Gastroesophageal sphincter (tissue), 4 donors: Measurements from ENCODE around the gene CSRP1. TPM values are rescaled to one million over a fixed set of nuclear protein-coding genes. Genes with fewer than 3 reads are reported as not detected.
"Not testable (repeated sequence)": the region's sequence is repeated elsewhere in the genome, so short reads cannot be mapped to it uniquely, and the experiment has no call there.

ENCODE experiments used
- ATAC-seq: fragments of 150-250 bp; one replicate; pipeline ENCODE4 v1.9.1; 2016; ENCODE audit warnings: mild to moderate bottlenecking, moderate library complexity
- H3K27ac ChIP-seq, 4 donors: fragments of 200-600 bp; sonication (generic) in 3 of 4; 1 replicate in 3 of 4; 2 replicates in 1 of 4; pipeline ENCODE4 v1.5.1; 2016 to 2019
- H3K27me3 ChIP-seq: fragments of 200-600 bp; sonication (generic); one replicate; pipeline ENCODE4 v1.5.1; 2019
- H3K36me3 ChIP-seq, 2 donors: fragments of 200-600 bp; sonication (generic); one replicate each; pipeline ENCODE4 v1.5.1; 2019; ENCODE audit warnings: control low read depth in 1 of 2
- H3K4me1 ChIP-seq, 3 donors: fragments of 200-600 bp; sonication (generic); 1 replicate in 2 of 3; 2 replicates in 1 of 3; pipeline ENCODE4 v1.5.1; 2016 to 2019; ENCODE audit warnings: control low read depth in 2 of 3
- H3K4me3 ChIP-seq, 2 donors: fragments of 200-600 bp; sonication (generic); one replicate each; pipeline ENCODE4 v1.5.1; 2019; ENCODE audit warnings: mild to moderate bottlenecking in 1 of 2, moderate library complexity in 1 of 2
- H3K9me3 ChIP-seq, 3 donors: fragments of 200-600 bp; sonication (generic); one replicate each; pipeline ENCODE4 v1.5.1; 2017 to 2019; ENCODE audit warnings: control low read depth in 2 of 3
- EP300 ChIP-seq: sonication (generic); formaldehyde crosslinking; IDR thresholded peaks from one replicate; pipeline ENCODE4 v1.6.1; 2017; ENCODE audit warnings: antibody characterized with exemption, mild to moderate bottlenecking
- POLR2A ChIP-seq, 2 donors: fragments of 450-650 bp; IDR thresholded peaks; one replicate each; pipeline ENCODE4 v1.6.1; 2017; ENCODE audit warnings: antibody characterized with exemption in 2 of 2, mild to moderate bottlenecking in 2 of 2, moderate library complexity in 1 of 2
- POLR2AphosphoS5 ChIP-seq: sonication (generic); formaldehyde crosslinking; IDR thresholded peaks from one replicate; pipeline ENCODE4 v1.6.1; 2017; ENCODE audit warnings: antibody characterized with exemption
- WGBS, 2 donors: methylation state at CpG; one replicate each; pipeline ENCODE4 v1.1.5; 2018; ENCODE audit warnings: low coverage in 1 of 2; 5-methylcytosine and 5-hydroxymethylcytosine counted together
- total RNA-seq, 4 donors: library from RNA; depleted of rRNA; stranded (reverse); fragments of >200 nt; gene quantifications; one replicate each; pipeline ENCODE4 v1.1.0, GENCODE V29; 2016
- TF ChIP-seq, protein P1 (sequence below), 4 experiments: fragments of 200-600 bp in 2 of 4; fragments of 450-650 bp in 2 of 4; sonication (generic) in 1 of 4; IDR thresholded peaks; one replicate each; pipeline ENCODE4 v1.5.1; 2017 to 2019; ENCODE audit warnings: antibody characterized with exemption in 4 of 4, mild to moderate bottlenecking in 2 of 4, moderate library complexity in 2 of 4

Gene CSRP1
- total RNA-seq, 4 donors from 2014 or later: 4,484 to 9,179 (median 5,319) TPM

DNA sequence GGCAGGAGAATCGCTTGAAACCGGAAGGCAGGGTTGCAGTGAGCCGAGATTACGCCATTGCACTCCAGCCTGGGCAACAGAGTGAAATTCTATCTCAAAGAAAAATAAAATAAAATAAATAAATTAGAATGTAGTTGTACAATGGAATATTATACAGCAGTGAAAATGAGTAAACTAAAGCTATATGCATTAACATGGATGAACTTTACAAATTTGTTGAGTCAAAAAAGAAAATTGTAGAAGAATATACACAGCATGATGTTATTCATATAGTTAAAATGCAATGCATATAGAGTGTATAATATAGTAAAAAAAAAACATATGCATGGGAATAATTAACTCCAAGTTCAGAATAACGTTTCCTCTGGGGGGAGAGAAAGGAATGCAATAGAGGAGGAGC lies 21.0 kb upstream of the CSRP1 start:
- no peak for ATAC-seq
- peaks cover 0 to 24% (median 8%) of the 10 kb centered on the region in 3 donors for H3K4me1 ChIP-seq
- TF ChIP-seq, protein P1, sequence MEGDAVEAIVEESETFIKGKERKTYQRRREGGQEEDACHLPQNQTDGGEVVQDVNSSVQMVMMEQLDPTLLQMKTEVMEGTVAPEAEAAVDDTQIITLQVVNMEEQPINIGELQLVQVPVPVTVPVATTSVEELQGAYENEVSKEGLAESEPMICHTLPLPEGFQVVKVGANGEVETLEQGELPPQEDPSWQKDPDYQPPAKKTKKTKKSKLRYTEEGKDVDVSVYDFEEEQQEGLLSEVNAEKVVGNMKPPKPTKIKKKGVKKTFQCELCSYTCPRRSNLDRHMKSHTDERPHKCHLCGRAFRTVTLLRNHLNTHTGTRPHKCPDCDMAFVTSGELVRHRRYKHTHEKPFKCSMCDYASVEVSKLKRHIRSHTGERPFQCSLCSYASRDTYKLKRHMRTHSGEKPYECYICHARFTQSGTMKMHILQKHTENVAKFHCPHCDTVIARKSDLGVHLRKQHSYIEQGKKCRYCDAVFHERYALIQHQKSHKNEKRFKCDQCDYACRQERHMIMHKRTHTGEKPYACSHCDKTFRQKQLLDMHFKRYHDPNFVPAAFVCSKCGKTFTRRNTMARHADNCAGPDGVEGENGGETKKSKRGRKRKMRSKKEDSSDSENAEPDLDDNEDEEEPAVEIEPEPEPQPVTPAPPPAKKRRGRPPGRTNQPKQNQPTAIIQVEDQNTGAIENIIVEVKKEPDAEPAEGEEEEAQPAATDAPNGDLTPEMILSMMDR (IDR thresholded peaks at IDR 0.05): no peak
- TF ChIP-seq POLR2AphosphoS5 (no peak), POLR2A (IDR thresholded peaks at IDR 0.05) (no peak), EP300 (no peak)
- WGBS, 2 donors: 66 to 91% methylated on average over 2 to 5 of the region's 5 CpGs
- H3K27me3 ChIP-seq: no peaks in the 10 kb centered on the region
- no peak overlapping the region for H3K27ac ChIP-seq
- H3K36me3 ChIP-seq: no peaks in the 10 kb centered on the region
- no peak overlapping the region for H3K4me3 ChIP-seq
- H3K9me3 ChIP-seq: no peaks in the 10 kb centered on the region

DNA sequence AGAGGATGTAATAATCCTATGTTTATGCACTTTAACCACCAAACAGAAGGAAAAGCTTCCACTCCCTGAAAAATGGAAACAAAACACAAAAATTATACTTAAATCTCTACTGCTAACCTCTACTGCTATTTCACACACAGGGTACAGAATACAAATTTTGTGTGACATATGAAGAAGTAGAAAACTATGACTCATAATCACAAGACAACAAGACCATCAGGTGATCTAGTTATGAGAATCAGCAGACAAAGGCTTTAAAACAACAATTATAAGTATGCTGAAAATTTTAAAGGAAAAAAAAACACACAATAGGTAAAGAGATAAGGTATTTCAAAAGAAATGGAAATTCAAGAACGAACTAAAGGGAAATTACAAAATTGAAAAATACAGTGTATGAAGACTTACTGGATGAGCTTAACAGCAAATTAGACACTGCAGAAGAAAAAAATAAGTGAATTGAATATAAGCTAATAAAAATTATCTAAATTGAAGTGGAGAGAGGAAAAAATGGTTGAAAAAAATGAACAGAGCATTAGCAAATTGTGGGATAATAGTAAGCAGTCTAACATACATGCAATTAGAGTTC lies 18.4 kb upstream of the CSRP1 start:
- Histone ChIP-seq H3K9me3 (no peaks in the 10 kb centered on the region), H3K27ac (no peak overlapping the region)
- WGBS, 2 donors: 95 to 100% methylated on average over 1 of the region's 1 CpG

GRCh38 chr1:201520046-201520575 lies 13.2 kb upstream of the CSRP1 start:
- not testable (repeated sequence) for ATAC-seq, H3K36me3 ChIP-seq, H3K27ac ChIP-seq, H3K27me3 ChIP-seq, H3K4me3 ChIP-seq, H3K4me1 ChIP-seq, H3K9me3 ChIP-seq
- WGBS, 2 donors: 68 to 74% methylated on average over 4 to 6 of the region's 14 CpGs

More for the DNA sequence above, 18.4 kb upstream of the CSRP1 start:
- Histone ChIP-seq H3K27me3 (no peaks in the 10 kb centered on the region), H3K4me1 (peaks cover 0 to 2% (median 0%) of the 10 kb centered on the region in 3 donors), H3K4me3 (no peak overlapping the region), H3K36me3 (no peaks in the 10 kb centered on the region)
- TF ChIP-seq, protein P1 (IDR thresholded peaks at IDR 0.05): no peak
- no peak for ATAC-seq

GRCh38 chr1:201518071-201518470 lies 11.1 kb upstream of the CSRP1 start:
- H3K27me3 ChIP-seq: no peaks in the 10 kb centered on the region
- peaks cover 0 to 5% of the 10 kb centered on the region in 2 donors for H3K36me3 ChIP-seq
- peaks cover 0 to 7% (median 0%) of the 10 kb centered on the region in 3 donors for H3K4me1 ChIP-seq
- no peak for ATAC-seq
- H3K27ac ChIP-seq: no peak overlapping the region
- H3K9me3 ChIP-seq: no peaks in the 10 kb centered on the region
- H3K4me3 ChIP-seq: no peak overlapping the region
- no peak for TF ChIP-seq POLR2AphosphoS5
- TF ChIP-seq, protein P1 (IDR thresholded peaks at IDR 0.05): no peak
- TF ChIP-seq EP300: no peak
- no peak for TF ChIP-seq POLR2A (IDR thresholded peaks at IDR 0.05)
- WGBS, 2 donors: 93% methylated on average over 5 of the region's 5 CpGs; no CpG with 5 or more reads in 1 of the 2 donors

GRCh38 chr1:201517631-201518030 lies 10.7 kb upstream of the CSRP1 start:
- WGBS, 2 donors: 71 to 91% methylated on average over 1 to 4 of the region's 7 CpGs
- H3K27me3 ChIP-seq: no peaks in the 10 kb centered on the region
- no peaks in the 10 kb centered on the region for H3K9me3 ChIP-seq
- H3K27ac ChIP-seq: no peak overlapping the region
- H3K4me1 ChIP-seq: peaks cover 2 to 11% (median 2%) of the 10 kb centered on the region in 3 donors
- ATAC-seq: no peak
- TF ChIP-seq EP300 (no peak), POLR2A (IDR thresholded peaks at IDR 0.05) (no peak), POLR2AphosphoS5 (no peak)
- TF ChIP-seq, protein P1 (IDR thresholded peaks at IDR 0.05): no peak
- H3K36me3 ChIP-seq: peaks cover 0 to 5% of the 10 kb centered on the region in 2 donors
- H3K4me3 ChIP-seq: no peak overlapping the region
